ENCODE results near the gene HECA. TPM values are rescaled to one million over a fixed set of nuclear protein-coding genes. Genes with fewer than 3 reads are reported as not detected.

Gene HECA
- total and polyA plus RNA-seq, 2 experiments from 2014 or later, result 2.4 to 8.1 TPM

- TF ChIP-seq CREB1 (CRISPR knock-in tag; IDR thresholded peaks at IDR 0.05; ENCODE audit: low read depth) (no peak), CTCF (conservative IDR thresholded peaks at IDR 0.05; ENCODE audit: low read depth in 2 of 2) (no peak), EZH2phosphoT487 (IDR thresholded peaks at IDR 0.05; ENCODE audit: unreplicated experiment) (no peak)
Observed at GRCh38 chr6:139181236-139181635, 46.4 kb downstream of the HECA start (continued).

GRCh38 chr6:139184047-139184446, 49.2 kb downstream of the HECA start:
- Histone ChIP-seq H2AFZ (no peak overlapping the region), H3K9me2 (ENCODE audit: insufficient read depth) (no peaks in the 10 kb centered on the region), H3K27ac (ENCODE audit: low read depth) (no peak overlapping the region), H3K36me3 (ENCODE audit: insufficient read depth) (no peaks in the 10 kb centered on the region), H3F3A (replicated peaks; ENCODE audit: low read depth) (no peaks in the 10 kb centered on the region), H3K4me3 (no peak overlapping the region), H3K79me2 (replicated peaks; ENCODE audit: insufficient read depth) (no peaks in the 10 kb centered on the region), H3K4me2 (no peak overlapping the region), H3K27me3 (ENCODE audit: insufficient read depth) (no peaks in the 10 kb centered on the region), H4K20me1 (replicated peaks; ENCODE audit: insufficient read depth) (no peaks in the 10 kb centered on the region), H3K4me1 (ENCODE audit: insufficient read depth) (no peaks in the 10 kb centered on the region)
- Mint-ChIP-seq H3K36me3 (ENCODE audit: low read depth) (no peaks in the 10 kb centered on the region), H3K9me3 (no peaks in the 10 kb centered on the region), H3K4me3 (no peak overlapping the region), H3K27me3 (ENCODE audit: insufficient read depth, low read depth, poor library complexity) (peaks cover 2% of the 10 kb centered on the region), H3K4me1 (peaks cover 5% of the 10 kb centered on the region; the same call in 1 of the 3 replicates), H3K27ac (no peak overlapping the region)
- ATAC-seq (no peak), DNase-seq (ENCODE audit: low spot score) (no peak)
- TF ChIP-seq ZNF331 (CRISPR knock-in tag; IDR thresholded peaks at IDR 0.05; ENCODE audit: low read depth), result no peak
- TF ChIP-seq ZNF462 (CRISPR knock-in tag; IDR thresholded peaks at IDR 0.05), result no peak
- TF ChIP-seq POLR2AphosphoS5 (IDR thresholded peaks at IDR 0.05; ENCODE audit: low read depth), result no peak
- TF ChIP-seq EZH2 (IDR thresholded peaks at IDR 0.05; ENCODE audit: low read depth, unreplicated experiment), result no peak

All from GM23338 (cell line).